HG02870 (cell line): ENCODE results near the gene HPGD.
"Not testable (repeated sequence)": the region's sequence is repeated elsewhere in the genome, so short reads cannot be mapped to it uniquely, and the experiment has no call there.

Experiments used
- ATAC-seq: cut with Tn5 transposase; IDR thresholded peaks from one replicate; pipeline ENCODE4 v1.9.1; 2021; ENCODE audit warnings: mild to moderate bottlenecking, moderate library complexity; ENCODE audit not compliant: unreplicated experiment

Gene HPGD

DNA sequence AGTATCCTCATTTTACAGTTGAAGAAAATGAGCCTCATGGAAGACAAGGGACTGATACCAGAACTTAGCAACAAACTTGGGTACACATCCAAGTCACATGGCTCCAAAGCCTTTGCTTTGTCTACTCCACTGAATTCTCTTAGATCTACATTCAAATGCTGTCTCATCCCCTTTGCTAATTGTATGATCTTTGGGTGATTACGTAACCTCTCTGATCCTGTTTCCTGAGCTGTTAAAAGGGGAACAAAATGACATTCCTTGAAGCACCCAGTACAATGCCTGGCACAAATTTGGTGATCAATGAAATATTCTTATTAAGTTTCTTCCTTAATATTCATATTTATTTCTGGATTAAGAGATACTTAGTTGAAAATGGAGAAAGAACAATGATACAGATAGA lies 5.9 kb upstream of the HPGD start:
- ATAC-seq = no peak

DNA sequence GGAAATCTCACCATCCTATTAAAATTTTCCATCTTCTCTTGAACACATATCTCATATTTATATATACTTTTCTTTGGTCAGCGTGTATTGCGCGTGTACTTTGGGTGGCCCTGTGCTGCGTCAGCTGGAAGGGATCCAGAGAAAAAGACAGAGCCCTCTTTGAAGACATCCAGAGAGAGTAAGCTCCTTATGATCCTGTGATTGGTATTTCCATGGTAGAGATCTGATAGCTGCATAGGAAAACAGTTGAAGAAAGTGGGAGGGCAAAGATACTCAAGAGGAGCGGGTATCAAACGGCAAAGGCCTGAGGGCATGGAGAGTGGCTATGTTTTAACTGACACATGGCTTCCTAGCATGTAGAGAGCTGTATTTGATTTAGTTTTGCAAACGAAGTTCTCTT lies 4.4 kb upstream of the HPGD start:
- ATAC-seq = no peak

- ATAC-seq = no peak
Measured at GRCh38 chr4:174524242-174524641, 2.0 kb upstream of the HPGD start.

DNA sequence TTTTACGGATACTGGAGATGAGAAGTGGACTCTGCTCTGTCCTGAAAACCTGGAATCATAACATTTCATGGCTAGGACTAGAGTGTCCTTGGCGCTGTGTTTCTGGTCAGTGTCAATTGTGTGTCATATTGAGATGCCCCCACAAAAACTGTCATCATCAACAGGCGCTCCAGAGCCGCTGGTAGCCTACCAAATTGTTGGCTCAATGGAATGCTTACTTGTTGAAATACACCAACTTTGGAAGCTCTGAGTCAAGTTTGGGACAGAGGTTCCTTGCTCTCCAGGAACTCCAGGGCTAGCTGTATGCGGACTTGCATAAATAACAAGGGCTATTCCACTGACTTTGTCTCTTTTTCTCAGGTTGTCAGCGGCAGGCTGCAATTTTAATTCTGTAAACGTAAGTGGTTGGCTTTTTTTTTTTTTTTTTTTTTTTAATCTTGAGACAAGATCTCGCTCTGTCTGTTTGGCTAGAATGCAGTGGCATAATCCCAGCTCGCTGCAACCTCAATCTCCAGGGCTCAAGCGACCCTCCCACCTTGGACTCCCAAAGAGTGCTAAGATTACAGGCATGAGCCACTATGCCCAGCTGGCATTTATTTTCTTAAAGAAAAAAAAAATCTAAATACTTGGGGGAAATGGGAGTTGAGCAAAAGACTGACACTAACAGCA lies 871 bp upstream of the HPGD start:
- ATAC-seq = no peak

DNA sequence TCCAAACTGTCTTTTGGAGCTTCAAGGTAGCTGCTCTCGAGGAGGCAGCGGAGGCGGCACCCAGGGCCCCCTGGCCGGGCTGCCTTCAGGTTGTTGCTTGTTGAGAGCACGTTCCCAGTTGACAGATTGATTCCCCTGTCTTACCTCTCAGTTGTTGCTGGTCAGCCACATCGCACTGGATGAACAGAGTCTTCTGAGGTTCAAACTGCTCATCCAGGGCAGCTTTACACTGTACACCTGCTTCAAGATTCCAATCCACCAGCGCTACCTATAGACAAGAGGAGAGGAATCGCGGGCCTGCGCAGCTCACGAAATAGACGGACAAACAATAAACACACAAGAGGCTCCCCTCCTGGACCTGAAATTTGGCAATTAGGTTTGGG lies 497 bp downstream of the HPGD start:
- peak; percentile 32 for ATAC-seq

DNA sequence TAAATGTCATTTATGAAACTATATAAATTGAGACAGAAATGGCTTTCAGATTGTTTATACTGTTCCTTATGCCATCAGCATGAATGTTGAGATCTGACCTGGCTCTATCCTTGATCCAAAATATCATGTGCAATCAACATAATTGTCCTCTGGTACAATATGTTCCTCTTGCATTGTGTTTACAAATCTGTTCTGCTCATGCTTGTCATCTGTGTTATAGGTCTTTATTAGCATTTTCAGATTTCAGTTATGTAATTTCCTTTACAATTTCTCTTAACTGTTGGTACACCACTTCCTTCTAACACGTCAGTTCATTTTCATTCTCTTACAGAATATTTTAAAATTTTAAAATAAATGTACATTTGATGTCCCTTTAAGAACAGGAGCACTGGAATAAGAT lies 1.6 kb downstream of the HPGD start:
- ATAC-seq = no peak

DNA sequence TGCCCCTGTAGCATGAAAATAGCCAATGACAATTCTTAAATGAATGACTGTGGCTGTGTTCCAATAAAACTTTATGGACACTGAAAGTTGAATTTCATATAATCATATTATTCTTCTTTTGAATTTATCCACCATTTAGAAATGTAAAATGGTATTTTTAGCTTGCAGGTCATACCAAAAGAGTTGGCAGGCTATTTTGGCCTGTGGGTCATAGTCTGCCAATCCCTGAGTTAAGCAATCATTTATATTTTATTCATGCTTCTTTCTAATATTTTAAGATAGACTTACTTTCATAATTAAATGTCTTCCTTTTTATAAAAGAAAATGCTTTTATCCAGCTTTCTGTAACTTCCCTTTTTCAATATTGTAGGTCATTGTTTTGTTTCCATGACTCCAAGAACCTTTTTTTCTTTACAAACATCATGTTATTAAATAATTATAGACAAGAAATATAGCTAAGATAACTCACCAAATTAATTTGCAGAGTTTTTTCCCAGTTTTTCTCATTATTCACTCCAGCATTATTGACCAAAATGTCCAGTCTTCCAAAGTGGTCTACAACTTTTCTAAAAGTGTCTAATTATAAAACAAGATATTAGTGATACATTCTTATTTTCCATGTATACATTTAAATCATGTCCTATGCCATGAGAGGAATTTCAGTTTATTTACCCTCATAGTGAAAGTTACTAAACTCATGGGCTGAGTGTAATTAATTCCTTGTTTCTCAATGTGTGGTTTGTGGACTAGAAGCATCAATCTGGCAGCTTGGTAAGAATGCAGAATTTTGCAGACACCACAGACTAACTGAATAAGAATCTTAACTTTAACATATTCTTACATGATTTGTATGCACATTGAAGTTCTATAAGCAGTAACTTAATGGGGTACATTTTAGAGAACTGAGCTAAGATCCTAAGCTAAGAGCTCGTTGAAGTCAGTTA lies 4.5 kb downstream of the HPGD start:
- no peak for ATAC-seq

GRCh38 chr4:174516794-174517193 lies 5.5 kb downstream of the HPGD start:
- no peak for ATAC-seq

DNA sequence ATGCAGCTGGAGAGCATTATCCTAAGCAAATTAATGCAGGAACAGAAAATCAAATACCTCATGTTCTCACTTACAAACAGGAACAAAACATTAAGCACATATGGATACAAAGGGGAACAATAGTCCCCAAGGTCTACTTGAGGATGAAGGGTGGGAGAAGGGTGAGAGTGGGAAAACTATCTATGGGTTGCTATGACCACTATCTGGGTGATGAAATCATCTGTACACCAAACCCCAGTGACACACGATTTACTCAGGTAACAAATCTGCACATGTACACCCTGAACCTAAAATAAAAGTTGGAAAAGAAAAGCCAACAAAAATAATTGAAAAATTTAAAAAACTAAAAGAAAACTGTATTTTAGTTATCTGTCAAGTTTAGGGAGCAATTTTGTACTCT lies 5.9 kb downstream of the HPGD start:
- ATAC-seq = no peak

DNA sequence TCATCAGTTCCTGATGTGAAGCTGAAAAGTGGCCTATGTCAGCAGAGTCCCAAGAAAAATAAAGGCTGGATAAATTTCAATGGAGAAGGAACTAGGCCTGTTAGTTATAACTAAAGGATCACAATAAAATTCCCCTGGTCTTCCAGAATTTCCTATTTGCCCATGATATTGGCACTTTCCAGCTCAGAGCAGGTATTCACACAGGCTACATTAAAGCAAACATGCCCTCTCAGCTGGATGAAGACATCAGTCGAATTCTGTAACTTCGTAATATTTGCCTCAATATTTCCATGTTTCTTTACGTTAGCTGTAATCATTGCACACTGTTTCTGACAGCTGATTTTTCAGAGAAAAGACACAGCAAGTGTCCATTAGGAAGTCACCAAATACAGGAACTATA lies 9.5 kb downstream of the HPGD start:
- no peak for ATAC-seq

- no peak for ATAC-seq
Measured at GRCh38 chr4:174505892-174506291, 16.4 kb downstream of the HPGD start.

- no peak for ATAC-seq
Measured at GRCh38 chr4:174505007-174505406, 17.3 kb downstream of the HPGD start.

GRCh38 chr4:174503079-174503715 lies 19.1 kb downstream of the HPGD start:
- ATAC-seq = no peak

DNA sequence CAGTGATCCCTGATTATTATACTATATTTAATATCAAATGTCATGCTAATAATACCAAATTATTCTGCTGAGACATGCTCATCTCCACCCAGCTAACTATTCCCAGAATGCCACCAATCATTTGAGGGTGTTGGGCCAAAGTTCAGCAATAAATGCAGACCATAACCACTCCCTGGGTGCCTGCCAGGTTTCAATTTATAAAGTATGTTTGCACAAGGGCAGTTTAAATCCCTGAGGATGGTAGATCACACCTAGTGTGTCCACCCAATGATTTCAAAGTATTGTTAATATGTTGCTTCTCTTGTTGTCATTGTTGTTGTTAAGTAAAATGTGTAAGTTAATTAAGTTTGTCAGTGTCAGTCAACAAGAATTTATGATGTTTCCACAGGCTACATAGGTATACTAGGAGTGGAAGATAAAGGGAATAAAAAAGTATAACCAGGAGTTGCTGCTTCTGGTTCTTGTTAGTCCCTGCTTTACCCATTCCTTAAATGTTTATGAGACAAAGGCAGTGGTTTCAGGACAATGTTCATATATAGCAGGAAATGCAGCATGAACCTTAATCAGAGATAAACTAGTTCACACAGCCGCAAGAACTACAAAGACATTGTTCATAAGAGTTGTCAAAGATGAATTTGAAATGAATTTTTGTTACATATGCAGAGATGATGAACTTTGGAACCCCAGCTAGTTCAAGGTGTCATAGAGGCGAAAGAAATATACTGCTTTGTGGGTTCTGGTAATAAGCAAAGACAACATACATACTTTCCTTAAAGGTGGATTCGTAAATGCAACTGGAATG lies 25.5 kb downstream of the HPGD start:
- no peak for ATAC-seq

- no peak for ATAC-seq
Measured at GRCh38 chr4:174495626-174496025, 26.7 kb downstream of the HPGD start.

DNA sequence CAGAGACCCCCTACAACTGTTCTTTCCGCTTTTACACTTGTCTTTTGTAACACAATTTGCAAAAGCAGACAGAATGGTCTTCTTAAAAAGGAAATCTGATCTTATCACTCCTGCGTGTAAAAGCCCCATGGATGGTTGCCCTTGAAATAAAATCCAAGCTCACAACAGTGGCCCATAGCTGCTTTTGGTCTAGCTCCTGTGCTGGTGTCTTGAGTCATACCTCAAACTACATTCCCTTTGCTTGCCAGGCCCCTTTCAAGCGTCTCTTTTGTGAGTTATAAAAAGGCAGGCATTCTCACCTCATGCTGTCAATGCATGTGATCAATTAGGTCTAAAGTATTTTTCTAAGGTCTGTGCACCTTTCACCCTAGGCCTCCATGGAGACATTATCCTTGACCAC lies 27.6 kb downstream of the HPGD start:
- ATAC-seq = no peak

GRCh38 chr4:174494146-174494545 lies 28.1 kb downstream of the HPGD start:
- ATAC-seq = no peak

DNA sequence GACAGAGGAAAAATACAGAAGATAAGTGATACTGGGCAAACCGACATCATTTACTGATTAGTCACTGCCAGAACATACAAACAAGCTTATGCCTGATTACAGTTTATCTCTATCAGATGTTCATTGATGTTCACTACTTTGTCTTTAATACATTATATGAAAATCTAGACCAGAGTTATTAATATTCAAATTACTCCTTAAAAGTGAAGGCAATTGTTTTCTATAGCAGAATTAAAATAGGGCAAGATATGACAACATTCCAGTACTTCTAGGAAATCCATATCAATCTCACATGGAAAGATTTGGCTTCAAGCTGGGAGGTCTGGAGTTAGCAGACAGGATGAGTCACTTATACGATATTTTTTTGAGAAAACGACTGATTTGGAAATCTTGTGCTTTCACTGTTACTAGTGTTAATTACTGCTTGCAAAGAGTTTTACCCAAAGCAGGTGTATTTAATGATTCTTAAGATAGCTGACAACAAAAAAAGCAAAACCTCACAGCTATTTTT lies 31.8 kb downstream of the HPGD start:
- no peak for ATAC-seq

DNA sequence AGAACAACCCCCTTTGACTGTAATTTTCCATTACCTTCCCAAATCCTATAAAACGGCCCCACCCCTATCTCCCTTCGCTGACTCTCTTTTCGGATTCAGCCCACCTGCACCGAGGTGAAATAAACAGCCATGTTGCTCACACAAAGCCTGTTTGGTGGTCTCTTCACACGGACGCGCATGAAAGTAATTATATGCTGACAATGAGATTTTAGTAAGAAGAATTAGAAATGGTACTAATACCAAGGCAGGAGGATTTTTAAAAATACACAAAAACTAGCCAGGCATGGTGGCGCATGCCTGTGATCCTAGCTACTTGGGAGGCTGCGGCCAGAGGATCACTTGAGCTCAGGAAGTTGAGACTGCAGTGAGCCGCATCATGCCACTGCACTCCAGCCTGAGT lies 33.9 kb downstream of the HPGD start:
- ATAC-seq = not testable (repeated sequence)

DNA sequence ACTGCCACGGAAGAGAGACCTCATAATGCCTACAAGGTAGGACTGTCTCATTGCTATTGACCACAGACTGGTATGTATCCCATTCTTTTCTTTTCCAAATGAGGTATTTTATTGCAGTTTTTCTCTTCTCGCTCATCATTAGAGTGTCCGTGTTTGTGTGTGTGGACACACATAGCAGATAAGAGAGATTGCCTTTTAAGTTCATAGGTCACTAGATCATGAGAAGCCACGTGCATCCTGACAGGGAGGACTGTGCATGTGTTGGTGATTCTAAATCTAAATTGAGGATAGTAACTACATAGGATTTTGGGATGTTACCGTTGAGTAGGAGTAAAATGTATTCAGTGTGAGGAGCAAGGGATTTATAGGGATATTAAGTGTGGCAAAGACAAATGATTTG lies 37.3 kb downstream of the HPGD start:
- no peak for ATAC-seq

- no peak for ATAC-seq
Measured at GRCh38 chr4:174483792-174484191, 38.5 kb downstream of the HPGD start.
